ENCODE measurements around the gene INCENP. TPM values are rescaled to one million over a fixed set of nuclear protein-coding genes. Genes with fewer than 3 reads are reported as not detected.
A peak's percentile ranks its signal among the peaks of the same experiment; 100 is the strongest.

INCENP gene
- total and polyA plus RNA-seq, 2 of the 13 experiments (the other 11 are each of a cell fraction or from before 2014, with no cell fraction given) = 14.1 to 37.3 TPM

GRCh38 chr11:62122076-62122475 lies 1.7 kb upstream of the INCENP start:
- H4K20me1 ChIP-seq (ENCODE audit: insufficient read depth, low read length) = no peaks in the 10 kb centered on the region
- H3K36me3 ChIP-seq (replicated peaks in 1 of 2; ENCODE audit: control insufficient read depth in 1 of 2, insufficient read depth in 2 of 2, low read length in 2 of 2) = no peaks in the 10 kb centered on the region
- peak; percentile 59 for FAIRE-seq
- H3K27ac ChIP-seq (ENCODE audit: extremely low read length, insufficient read depth, low read length) = no peak overlapping the region
- H3K9ac ChIP-seq (ENCODE audit: insufficient read depth, low read depth, low read length) = no peak overlapping the region
- H3K4me1 ChIP-seq (ENCODE audit: insufficient read depth, low read length) = peaks cover 42% of the 10 kb centered on the region
- ATAC-seq = no peak
- peak overlapping the region; percentile 24; the same call in 1 of the 2 replicates for H3K4me2 ChIP-seq (ENCODE audit: low read depth, low read length)
- no peak overlapping the region for H3K4me3 ChIP-seq (replicated peaks in 1 of 3; ENCODE audit: insufficient read depth in 1 of 3, low read depth in 2 of 3, low read length in 3 of 3)
- ChIA-PET CTCF (ENCODE audit: low intra/inter-chr PET ratio, low total read pairs) (no interaction called here), POLR2A (no interaction called here)
- no peaks in the 10 kb centered on the region for H3K9me3 ChIP-seq (ENCODE audit: low read length)
- TF ChIP-seq THAP11 (CRISPR knock-in tag; IDR thresholded peaks at IDR 0.05) (peak; percentile 36; the same call in 1 of the 2 replicates), ZNF629 (CRISPR knock-in tag; conservative IDR thresholded peaks at IDR 0.05) (no peak), MTA3 (CRISPR knock-in tag; IDR thresholded peaks at IDR 0.05) (no peak), CCDC6 (CRISPR knock-in tag; IDR thresholded peaks at IDR 0.05) (no peak), ZBTB38 (CRISPR knock-in tag; IDR thresholded peaks at IDR 0.05) (0 out of 2 replicates have a peak, but pooled peaks have one; percentile 37), FLYWCH1 (CRISPR knock-in tag; IDR thresholded peaks at IDR 0.05) (no peak)
- TF ChIP-seq, protein P1, sequence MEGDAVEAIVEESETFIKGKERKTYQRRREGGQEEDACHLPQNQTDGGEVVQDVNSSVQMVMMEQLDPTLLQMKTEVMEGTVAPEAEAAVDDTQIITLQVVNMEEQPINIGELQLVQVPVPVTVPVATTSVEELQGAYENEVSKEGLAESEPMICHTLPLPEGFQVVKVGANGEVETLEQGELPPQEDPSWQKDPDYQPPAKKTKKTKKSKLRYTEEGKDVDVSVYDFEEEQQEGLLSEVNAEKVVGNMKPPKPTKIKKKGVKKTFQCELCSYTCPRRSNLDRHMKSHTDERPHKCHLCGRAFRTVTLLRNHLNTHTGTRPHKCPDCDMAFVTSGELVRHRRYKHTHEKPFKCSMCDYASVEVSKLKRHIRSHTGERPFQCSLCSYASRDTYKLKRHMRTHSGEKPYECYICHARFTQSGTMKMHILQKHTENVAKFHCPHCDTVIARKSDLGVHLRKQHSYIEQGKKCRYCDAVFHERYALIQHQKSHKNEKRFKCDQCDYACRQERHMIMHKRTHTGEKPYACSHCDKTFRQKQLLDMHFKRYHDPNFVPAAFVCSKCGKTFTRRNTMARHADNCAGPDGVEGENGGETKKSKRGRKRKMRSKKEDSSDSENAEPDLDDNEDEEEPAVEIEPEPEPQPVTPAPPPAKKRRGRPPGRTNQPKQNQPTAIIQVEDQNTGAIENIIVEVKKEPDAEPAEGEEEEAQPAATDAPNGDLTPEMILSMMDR (CRISPR knock-in tag; IDR thresholded peaks at IDR 0.05) = peak; percentile 58
- TF ChIP-seq, protein P2, sequence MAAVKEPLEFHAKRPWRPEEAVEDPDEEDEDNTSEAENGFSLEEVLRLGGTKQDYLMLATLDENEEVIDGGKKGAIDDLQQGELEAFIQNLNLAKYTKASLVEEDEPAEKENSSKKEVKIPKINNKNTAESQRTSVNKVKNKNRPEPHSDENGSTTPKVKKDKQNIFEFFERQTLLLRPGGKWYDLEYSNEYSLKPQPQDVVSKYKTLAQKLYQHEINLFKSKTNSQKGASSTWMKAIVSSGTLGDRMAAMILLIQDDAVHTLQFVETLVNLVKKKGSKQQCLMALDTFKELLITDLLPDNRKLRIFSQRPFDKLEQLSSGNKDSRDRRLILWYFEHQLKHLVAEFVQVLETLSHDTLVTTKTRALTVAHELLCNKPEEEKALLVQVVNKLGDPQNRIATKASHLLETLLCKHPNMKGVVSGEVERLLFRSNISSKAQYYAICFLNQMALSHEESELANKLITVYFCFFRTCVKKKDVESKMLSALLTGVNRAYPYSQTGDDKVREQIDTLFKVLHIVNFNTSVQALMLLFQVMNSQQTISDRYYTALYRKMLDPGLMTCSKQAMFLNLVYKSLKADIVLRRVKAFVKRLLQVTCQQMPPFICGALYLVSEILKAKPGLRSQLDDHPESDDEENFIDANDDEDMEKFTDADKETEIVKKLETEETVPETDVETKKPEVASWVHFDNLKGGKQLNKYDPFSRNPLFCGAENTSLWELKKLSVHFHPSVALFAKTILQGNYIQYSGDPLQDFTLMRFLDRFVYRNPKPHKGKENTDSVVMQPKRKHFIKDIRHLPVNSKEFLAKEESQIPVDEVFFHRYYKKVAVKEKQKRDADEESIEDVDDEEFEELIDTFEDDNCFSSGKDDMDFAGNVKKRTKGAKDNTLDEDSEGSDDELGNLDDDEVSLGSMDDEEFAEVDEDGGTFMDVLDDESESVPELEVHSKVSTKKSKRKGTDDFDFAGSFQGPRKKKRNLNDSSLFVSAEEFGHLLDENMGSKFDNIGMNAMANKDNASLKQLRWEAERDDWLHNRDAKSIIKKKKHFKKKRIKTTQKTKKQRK (IDR thresholded peaks at IDR 0.05; ENCODE audit: low read length) = no peak
- H3K27me3 ChIP-seq (ENCODE audit: control insufficient read depth in 1 of 2, insufficient read depth in 2 of 2, low read length in 2 of 2) = no peaks in the 10 kb centered on the region; a peak in 1 of 5 replicates
- 32% methylated on average over 6 of the region's 6 CpGs for WGBS (ENCODE audit: low lambda C conversion rate)
- in situ Hi-C loops (cut with HindIII; ENCODE audit: extremely low pct_ligation_motif_present, low pct_unique_long_range_greater_than_20kb) = no loop called here
- H3K79me2 ChIP-seq (ENCODE audit: insufficient read depth, low read length) = peaks cover 33% of the 10 kb centered on the region
- no TSS peak for BruUV-seq (replicated peaks)
- intact Hi-C loops (cut with micrococcal nuclease; ENCODE audit: unreplicated experiment) = no loop called here
- peak; percentile 25 for DNase-seq (ENCODE audit: low spot score)
- peak overlapping the region; percentile 77 for H2AFZ ChIP-seq (ENCODE audit: low read length)

Measured in HepG2 (cell line).